GM12872 (cell line): ENCODE data around the gene PLA2G12A.
A peak's percentile ranks its signal among the peaks of the same experiment; 100 is the strongest.

ENCODE experiments used
- CTCF ChIP-seq: IDR thresholded peaks from 3 replicates; pipeline ENCODE4 v1.5.1; 2011; ENCODE audit warnings: low read depth, mild to moderate bottlenecking, low read length, moderate library complexity; ENCODE audit not compliant: insufficient read depth

The PLA2G12A gene

GRCh38 chr4:109703664-109704361 lies 26.1 kb downstream of the PLA2G12A start:
- TF ChIP-seq CTCF = no peak

GRCh38 chr4:109702950-109703663 lies 26.8 kb downstream of the PLA2G12A start, which contains the start of gene CASP6:
CASP6 (minus strand) TSS chr4:109703445; CDS start chr4:109703395, 50 bp downstream.
- peak; percentile 80 for TF ChIP-seq CTCF

GRCh38 chr4:109701566-109702410 lies 28.1 kb downstream of the PLA2G12A start:
- no peak for TF ChIP-seq CTCF

- no peak for TF ChIP-seq CTCF
Observed at GRCh38 chr4:109699553-109700225, 30.2 kb downstream of the PLA2G12A start.

GRCh38 chr4:109698656-109699055 lies 31.2 kb downstream of the PLA2G12A start:
- no peak for TF ChIP-seq CTCF

GRCh38 chr4:109691411-109691920 lies 38.4 kb downstream of the PLA2G12A start:
- no peak for TF ChIP-seq CTCF
